Nephron (organoid): Measurements from ENCODE around the gene RPS19.

ENCODE experiments used
- H3K27ac Mint-ChIP-seq, 3 experiments: 2 replicates each; pipeline ENCODE4 v1.8.0; 2020; ENCODE audit warnings: mixed read lengths in 3 of 3, mild to moderate bottlenecking in 2 of 3, moderate library complexity in 1 of 3
- H3K27me3 Mint-ChIP-seq: 2 replicates; pipeline ENCODE4 v1.8.0; 2021; ENCODE audit warnings: low read depth, mild to moderate bottlenecking, moderate library complexity, mixed read lengths
- H3K36me3 Mint-ChIP-seq: 2 replicates; pipeline ENCODE4 v1.8.0; 2020; ENCODE audit warnings: low read depth, mixed read lengths
- H3K4me1 Mint-ChIP-seq: 2 replicates; pipeline ENCODE4 v1.8.0; 2020; ENCODE audit warnings: mixed read lengths
- H3K4me3 Mint-ChIP-seq, 3 experiments: 2 replicates each; pipeline ENCODE4 v1.8.0; 2020; ENCODE audit warnings: mild to moderate bottlenecking in 3 of 3, mixed read lengths in 3 of 3, moderate library complexity in 2 of 3
- H3K9me3 Mint-ChIP-seq: 2 replicates; pipeline ENCODE4 v1.8.0; 2020; ENCODE audit warnings: mixed read lengths
- CTCF ChIP-seq, 3 experiments: fragments of 200-600 bp; sonication (generic); IDR thresholded peaks; one replicate each; pipeline ENCODE4 v1.5.0; 2021; ENCODE audit warnings: antibody characterized with exemption in 3 of 3; ENCODE audit not compliant: unreplicated experiment in 3 of 3

The RPS19 gene

DNA sequence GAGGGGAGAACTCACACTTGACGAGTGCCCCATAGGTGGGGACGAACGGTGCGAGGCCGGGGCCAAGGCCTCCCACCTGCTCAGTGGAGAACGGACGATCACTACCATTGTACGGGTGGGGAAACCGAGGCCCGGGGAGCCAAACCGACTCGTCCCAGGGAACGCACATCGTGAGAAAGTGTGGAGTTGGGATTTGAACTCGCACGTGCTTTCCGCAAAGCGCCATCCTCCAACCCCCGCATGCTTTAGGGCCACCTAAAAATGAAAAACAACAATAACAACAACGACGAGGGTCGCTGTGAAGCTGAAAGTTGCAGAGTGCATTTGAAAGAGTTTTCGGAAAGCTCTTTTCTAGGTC lies 23.4 kb downstream of the RPS19 start:
- Mint-ChIP-seq H3K27me3 (peaks cover 12% of the 10 kb centered on the region), H3K36me3 (no peaks in the 10 kb centered on the region), H3K9me3 (no peaks in the 10 kb centered on the region), H3K4me3 (peak overlapping the region; percentile 97 to 100 (median 99)), H3K27ac (peak overlapping the region; percentile 72 to 98 (median 90)), H3K4me1 (peaks cover 11% of the 10 kb centered on the region)
- no peak for TF ChIP-seq CTCF (IDR thresholded peaks at IDR 0.05; ENCODE audit: unreplicated experiment in 3 of 3)

GRCh38 chr19:41883821-41884733 lies 24.0 kb downstream of the RPS19 start:
- peaks cover 12% of the 10 kb centered on the region for H3K27me3 Mint-ChIP-seq
- peaks cover 11% of the 10 kb centered on the region for H3K4me1 Mint-ChIP-seq
- no peaks in the 10 kb centered on the region for H3K36me3 Mint-ChIP-seq
- no peaks in the 10 kb centered on the region for H3K9me3 Mint-ChIP-seq
- no peak for TF ChIP-seq CTCF (IDR thresholded peaks at IDR 0.05; ENCODE audit: unreplicated experiment in 3 of 3)
- peak overlapping the region; percentile 72 to 98 (median 90) for H3K27ac Mint-ChIP-seq
- peak overlapping the region; percentile 97 to 100 (median 99) for H3K4me3 Mint-ChIP-seq

DNA sequence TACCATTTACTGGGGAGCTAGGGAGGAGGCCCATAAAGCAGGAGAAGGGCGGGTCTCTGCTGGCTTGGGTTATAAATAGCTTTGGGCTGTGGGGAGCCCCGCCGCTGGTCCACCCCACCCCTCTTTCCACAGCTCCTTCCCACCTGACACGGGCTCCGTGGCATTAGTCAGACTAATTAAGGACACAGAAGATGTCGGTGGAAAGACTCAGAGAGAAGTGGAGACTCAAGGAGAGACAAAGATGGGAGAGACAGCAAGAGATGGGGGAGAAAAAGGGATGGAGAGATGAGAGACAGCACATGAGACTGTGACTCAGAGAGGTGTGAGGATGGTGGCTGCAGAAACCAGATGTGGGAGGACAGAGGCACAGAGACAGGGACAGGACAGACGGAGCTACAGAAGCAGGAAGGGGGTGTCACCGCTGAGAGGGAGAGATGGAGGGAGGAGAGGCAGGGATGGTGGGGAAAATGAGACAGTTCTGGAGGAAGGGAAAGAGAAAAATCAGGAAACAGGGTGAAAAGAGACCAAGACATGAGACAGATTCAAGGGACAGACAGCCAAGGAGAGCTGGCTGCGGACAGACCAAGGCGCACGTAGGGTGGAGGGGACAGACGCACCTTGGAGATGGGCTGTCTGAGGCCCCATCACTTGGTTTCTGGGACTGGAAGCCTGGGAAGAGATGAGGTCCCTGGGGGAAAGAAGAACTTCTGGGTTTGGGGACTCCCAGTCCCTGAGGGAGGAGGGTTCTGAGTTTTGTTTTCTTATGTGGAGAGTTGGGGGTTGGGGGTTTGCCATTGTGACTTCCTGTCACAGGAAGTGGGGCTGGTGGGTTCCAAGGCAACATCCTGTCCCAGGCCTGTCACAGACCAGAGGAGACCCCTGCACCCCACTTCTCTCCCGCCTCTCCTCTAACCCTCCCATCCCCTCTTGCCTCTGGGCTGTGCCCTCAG lies 27.0 kb downstream of the RPS19 start:
- H3K36me3 Mint-ChIP-seq, result peaks cover 10% of the 10 kb centered on the region

GRCh38 chr19:41887711-41888382 lies 27.8 kb downstream of the RPS19 start:
- peaks cover 10% of the 10 kb centered on the region for H3K36me3 Mint-ChIP-seq
- H3K27me3 Mint-ChIP-seq, result peaks cover 4% of the 10 kb centered on the region
- H3K9me3 Mint-ChIP-seq, result no peaks in the 10 kb centered on the region
- H3K4me3 Mint-ChIP-seq, result peak overlapping the region in 1 of 3 experiments; percentile 42
- H3K27ac Mint-ChIP-seq, result no peak overlapping the region
- H3K4me1 Mint-ChIP-seq, result peaks cover 11% of the 10 kb centered on the region
- TF ChIP-seq CTCF (IDR thresholded peaks at IDR 0.05; ENCODE audit: unreplicated experiment in 3 of 3), result no peak

More for the DNA sequence above, 27.0 kb downstream of the RPS19 start:
- H3K27ac Mint-ChIP-seq, result peak overlapping the region in 1 of 3 experiments; percentile 33
- H3K9me3 Mint-ChIP-seq, result no peaks in the 10 kb centered on the region
- TF ChIP-seq CTCF (IDR thresholded peaks at IDR 0.05; ENCODE audit: unreplicated experiment in 3 of 3), result no peak
- peak overlapping the region; percentile 39 to 42 (median 42) for H3K4me3 Mint-ChIP-seq
- peaks cover 11% of the 10 kb centered on the region for H3K4me1 Mint-ChIP-seq
- peaks cover 11% of the 10 kb centered on the region for H3K27me3 Mint-ChIP-seq

- no peak for TF ChIP-seq CTCF (IDR thresholded peaks at IDR 0.05; ENCODE audit: unreplicated experiment in 3 of 3)
- H3K36me3 Mint-ChIP-seq, result peaks cover 10% of the 10 kb centered on the region
- H3K27me3 Mint-ChIP-seq, result peaks cover 2% of the 10 kb centered on the region
- no peak overlapping the region for H3K4me3 Mint-ChIP-seq
- H3K4me1 Mint-ChIP-seq, result peaks cover 11% of the 10 kb centered on the region
- H3K9me3 Mint-ChIP-seq, result no peaks in the 10 kb centered on the region
- H3K27ac Mint-ChIP-seq, result no peak overlapping the region
Observed at GRCh38 chr19:41888926-41889325, 28.9 kb downstream of the RPS19 start.
